Measurements from ENCODE around the gene ADGRV1.
A peak's percentile ranks its signal among the peaks of the same experiment; 100 is the strongest.

Gene ADGRV1

GRCh38 chr5:91180506-91180905 is 621.9 kb downstream of the ADGRV1 start:
- FAIRE-seq, result no peak

- FAIRE-seq, result no peak
Measured at GRCh38 chr5:91182763-91183162, 624.2 kb downstream of the ADGRV1 start.

- FAIRE-seq, result no peak
Measured at GRCh38 chr5:91183743-91184142, 625.1 kb downstream of the ADGRV1 start.

DNA sequence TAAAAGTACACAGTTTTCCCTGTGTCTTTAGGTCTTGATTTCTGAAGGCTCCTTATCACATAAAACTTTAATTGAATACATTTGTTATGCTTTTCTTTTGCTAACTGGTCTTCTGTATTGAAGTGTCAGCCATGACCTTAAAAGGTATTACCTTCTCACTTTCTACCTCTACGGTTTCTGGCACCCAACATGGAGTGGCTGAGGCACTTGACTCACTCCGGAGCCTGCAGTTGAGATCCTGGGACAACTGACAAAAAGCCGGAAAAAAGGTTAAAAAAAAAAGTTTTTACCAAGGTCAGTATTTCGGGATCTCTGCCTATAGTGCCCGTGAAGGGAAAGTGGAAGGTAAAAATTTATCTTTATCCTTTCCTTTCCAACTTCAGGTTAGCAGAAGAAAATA is 627.5 kb downstream of the ADGRV1 start:
- FAIRE-seq, result no peak

GRCh38 chr5:91187032-91187431 is 628.4 kb downstream of the ADGRV1 start:
- no peak for FAIRE-seq

- FAIRE-seq, result no peak
Measured at GRCh38 chr5:91188755-91189154, 630.2 kb downstream of the ADGRV1 start.

GRCh38 chr5:91189480-91190313 is 631.1 kb downstream of the ADGRV1 start:
- peak; percentile 21 for FAIRE-seq

GRCh38 chr5:91190314-91190690 is 631.7 kb downstream of the ADGRV1 start:
- FAIRE-seq, result no peak

DNA sequence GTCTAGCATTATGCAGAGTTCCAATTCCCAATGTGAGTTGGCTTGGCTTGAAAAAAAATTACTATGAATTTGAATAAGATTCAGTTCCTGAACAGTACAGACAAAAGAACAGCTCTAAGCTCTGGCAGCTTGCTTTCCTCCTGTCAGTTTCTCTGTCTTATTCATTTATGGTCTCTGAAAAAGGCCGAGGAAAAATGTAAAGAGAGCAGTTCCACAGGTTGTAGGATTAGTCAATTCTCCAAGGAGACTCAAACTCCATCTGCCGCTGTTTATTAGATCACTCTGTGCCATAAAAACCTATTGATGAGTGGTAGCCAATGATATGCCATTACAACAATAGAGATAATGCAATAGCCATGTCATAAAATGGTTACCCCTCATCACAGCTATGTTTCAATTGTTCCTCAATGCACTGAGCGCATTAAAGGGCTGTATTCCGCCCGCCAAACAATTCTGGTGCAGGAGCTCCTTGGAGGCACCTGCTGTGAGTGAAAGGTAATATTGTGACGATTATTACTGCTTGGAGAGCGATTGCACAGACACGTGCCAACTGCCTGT is 636.3 kb downstream of the ADGRV1 start:
- no peak for FAIRE-seq

DNA sequence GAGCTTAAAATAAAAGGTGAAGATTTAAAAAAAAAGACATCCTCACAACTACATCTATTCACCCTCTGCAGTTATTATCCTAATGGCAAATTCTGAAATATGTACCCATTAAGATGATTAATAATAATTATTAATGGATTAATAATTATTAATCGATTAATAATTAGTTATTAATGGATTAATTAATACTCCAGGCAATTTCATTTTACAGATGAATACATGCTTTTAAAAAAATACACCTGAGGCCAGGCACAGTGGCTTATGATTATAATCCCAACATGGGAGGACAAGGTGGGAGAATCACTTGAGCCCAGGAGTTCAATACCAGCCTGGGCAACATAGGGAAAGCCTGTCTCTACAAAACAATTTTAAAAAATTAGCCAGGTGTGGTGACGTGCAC is 642.1 kb downstream of the ADGRV1 start:
- no peak for FAIRE-seq

DNA sequence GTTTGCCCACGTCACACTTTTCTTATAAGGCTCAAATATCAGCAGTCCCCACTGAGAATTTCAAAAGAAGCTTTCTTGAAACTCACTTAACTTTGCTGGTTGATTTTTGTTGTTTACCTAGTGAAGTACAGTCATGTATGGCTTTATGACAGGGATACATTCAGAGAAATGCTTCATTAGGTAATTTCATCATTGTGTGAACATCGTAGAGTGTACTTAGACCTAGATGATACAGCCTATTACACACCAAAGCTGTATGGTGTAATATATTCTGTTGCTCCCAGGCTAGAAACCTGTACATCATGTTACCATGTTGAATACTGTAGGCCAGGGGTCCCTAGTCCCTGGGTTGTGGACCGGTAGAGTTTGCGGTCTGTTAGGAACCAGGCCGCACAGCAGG is 647.5 kb downstream of the ADGRV1 start:
- no peak for FAIRE-seq

- FAIRE-seq, result no peak
Measured at GRCh38 chr5:91206734-91207133, 648.1 kb downstream of the ADGRV1 start.

GRCh38 chr5:91207248-91207647 is 648.7 kb downstream of the ADGRV1 start:
- FAIRE-seq, result no peak

DNA sequence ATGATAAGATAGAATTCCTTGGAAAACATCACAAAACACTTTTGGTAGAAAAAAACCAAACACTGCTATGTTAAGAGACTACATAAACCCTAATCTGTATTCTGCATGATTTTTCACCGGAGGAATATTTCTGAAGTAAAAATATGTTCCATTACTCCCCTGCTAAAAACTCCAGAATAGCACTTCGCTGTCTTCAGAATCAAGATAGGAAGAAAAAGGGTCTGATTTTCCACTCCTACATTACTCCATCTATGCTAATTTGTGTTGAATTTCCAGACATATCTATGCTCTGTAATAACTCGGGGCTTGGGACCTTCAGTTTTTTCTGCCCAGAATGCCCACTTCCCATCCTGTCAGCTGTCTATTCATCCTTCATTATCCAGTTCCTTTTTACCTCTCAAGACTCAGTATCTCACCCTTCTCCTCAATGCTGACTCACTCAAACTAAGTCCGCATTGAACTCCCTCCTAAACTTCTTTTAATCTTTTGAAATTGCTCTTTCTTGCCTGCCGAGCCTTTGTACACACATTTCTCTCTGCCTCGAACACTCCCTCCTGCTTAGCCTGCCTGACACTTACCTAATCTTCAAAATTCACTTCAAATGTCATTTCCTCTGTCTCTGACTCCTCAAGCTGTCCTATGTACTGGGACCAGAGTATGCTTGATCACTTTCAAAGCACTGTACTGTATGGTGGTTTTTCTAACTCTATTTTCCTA is 653.6 kb downstream of the ADGRV1 start:
- no peak for FAIRE-seq

DNA sequence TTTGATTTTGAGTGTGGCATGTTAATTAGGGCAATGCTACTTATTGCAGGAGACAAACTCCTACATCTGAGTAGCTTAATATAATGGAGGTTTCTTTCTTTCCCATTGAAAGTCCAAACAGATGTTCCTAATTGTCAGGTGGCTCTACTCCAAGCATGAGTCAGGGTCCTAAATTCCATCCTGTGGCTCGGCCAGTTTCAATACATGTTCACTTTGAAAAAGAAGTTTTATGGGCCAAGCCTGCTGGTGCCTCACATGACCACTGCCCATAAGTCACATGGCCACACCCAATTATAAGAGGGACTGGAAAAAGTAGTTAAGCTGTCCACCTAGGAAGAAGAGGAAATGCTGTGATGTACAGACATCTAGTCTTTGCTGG is 654.1 kb downstream of the ADGRV1 start:
- FAIRE-seq, result peak; percentile 94

Measured in endometrium (tissue), 2 donors.